ENCODE data around the gene SLC6A11.

Gene SLC6A11

DNA sequence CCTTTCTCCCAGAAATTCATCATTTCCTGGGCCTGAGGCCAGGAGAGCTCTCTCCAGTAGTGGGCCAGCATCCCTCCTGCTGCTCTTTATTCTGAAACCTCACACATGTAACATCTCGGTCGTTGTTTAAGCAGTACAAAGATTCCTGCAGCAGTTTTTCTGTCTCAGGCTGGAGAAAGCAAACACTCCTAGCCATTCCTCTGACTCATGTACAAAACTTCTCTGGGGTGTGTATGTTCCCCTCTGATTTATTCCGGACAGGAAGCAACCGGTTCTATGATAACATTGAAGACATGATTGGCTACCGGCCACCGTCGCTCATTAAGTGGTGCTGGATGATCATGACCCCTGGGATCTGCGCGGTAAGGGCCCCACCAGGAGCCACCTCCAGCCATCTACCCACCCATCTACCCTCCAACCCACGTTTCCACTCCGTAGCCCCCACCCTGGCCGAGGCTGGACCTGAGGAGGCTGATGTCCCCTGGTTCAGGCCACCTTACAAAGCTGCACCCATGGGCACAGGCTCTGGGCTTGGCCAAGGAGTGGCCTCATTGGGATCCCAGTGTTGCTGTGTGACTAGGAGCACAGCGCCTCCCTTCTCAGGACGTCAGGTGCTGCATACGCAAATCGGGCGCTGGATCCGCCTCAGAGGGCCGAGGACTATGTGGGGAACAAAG lies 117.9 kb downstream of the SLC6A11 start:
- DNase-seq, result no peak

DNA sequence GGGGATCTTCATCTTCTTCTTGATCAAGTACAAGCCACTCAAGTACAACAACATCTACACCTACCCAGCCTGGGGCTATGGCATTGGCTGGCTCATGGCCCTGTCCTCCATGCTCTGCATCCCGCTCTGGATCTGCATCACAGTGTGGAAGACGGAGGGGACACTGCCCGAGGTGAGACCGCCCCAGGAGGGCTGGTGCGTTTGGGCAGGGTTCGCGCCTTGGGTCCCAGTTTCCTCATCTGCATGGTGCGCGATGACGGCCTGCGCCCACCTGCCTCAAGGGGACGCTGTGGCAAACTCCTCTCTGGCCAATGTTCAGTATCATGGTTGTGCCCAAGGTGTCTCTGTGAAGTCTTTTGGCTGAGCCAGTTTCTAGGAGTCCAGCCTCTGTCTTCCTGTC lies 119.0 kb downstream of the SLC6A11 start:
- DNase-seq, result no peak

DNA sequence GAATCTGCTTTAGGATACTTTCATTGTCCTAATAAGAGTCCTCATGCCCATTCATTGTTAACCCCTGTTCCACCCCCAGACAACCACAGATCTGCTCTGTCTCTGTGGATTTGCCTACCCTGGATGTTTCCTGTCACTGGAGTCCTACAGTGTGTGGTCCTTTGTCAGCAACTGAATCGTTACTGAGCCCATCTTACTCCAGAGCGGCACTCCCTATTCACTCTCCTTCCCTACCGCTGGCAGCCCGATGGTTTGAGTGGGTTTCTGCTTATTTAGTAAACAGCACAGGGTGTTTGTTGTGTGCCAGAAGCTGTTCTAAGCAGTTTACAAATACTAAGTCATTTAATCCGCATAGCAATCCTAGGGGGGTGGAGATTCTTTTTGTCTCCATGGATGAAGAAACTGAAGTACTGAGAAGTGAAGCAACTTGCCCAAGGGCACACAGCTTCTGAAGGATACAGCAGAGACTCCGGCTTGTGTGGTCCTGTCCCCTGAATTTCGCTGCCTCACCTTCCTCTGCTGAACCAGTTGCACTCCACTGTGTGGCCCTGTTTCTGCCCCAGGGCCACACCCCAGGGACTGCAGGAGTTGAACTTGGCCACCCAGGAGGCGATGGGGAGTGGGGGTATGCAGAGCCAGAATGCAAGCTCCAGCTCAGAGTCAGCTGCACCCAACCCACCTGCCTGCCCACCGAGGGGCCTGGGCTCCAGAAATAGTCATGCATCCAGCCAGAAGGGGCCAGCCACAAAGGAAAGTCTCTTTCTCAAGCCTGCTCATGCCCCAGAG lies 120.0 kb downstream of the SLC6A11 start:
- no peak for DNase-seq

DNA sequence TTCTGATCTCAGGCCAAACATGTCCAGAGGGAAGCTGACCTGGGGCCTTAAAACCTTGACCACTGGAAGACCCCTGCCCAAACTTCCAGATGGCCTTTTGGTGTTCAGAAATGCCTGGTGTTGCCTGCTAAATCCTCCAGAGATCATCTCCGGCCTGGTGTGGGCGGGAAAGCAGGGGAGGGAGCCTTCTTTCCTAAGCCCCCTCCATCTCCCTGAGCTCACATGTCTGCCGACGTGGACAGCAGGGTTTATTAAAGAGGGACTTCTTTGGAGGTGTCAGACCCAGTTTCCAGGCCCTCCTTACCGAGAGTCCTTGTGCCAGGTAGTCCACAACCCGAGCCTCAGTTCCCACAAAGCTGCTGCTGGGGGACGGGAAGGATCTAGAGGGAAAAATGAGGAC lies 120.7 kb downstream of the SLC6A11 start:
- no peak for DNase-seq

DNA sequence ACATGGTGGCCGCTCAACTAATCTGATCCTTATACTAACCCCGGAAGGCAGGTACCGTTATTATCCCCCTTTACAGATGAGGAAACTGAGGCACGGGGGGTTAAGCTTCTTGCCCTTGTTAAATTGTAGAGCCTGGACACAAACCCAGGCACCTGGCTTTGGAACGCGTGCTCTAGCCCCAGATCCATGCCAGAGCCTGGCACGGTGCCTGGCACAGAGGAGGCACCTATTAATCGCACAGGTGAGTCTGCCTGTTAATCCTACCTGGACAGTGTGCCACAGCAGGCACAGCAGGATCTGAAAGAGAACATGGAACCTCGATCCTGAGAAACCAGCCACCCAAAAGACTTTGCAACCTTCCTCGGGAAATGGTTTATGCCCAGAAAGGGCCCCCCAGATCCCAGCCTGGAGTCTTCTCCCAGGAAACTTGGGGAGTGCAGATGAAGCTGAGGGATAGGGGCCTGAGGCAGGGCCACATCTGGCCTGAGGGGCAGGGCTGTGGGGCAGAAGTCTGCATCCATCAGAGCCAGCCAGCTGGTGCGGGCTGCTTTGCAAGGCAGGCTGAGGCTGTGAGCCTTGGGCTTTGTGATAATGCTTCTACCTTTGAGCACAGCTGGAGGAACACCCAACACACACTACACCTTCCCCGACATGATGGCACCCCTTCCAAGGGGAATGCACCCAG lies 121.3 kb downstream of the SLC6A11 start:
- DNase-seq, result no peak

DNA sequence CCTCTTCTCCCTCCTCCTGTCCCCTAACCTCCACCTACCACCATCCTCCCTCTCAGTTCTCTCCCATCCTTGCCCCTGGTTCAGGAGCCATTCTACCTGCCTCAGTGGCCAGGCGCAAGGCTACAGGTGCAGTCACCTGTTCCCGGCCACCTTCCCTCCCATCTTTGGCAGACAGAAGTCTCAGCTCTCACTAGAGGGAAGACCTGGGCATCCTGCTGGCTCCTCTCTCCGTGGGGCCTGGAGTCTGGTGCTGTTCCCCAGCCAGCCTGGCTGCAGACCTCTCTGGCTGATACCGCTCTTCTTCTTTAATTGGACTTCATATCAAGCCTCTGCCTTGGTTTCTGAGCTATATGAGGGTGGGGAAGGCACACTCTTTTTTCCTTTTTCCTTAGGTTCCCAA lies 123.5 kb downstream of the SLC6A11 start:
- DNase-seq, result no peak

DNA sequence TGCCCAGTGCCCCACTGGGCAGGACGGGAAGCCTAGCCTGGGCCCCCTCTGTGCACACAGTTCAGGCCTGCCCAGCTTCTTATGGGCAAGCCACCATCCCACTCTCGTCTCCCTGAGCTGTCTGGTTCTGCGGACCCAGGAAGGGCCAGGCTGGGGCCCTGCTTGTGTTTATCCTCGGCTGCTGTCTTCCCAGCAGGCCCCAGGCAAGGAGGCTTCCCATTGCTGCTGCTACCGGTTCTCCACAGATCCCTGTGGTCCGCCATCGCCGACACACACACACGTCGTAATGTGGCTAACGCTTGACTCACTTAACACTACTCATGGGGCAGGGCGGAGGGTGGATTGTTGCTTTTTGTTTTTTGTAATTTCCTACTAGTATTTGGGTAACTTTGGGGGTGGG lies 124.1 kb downstream of the SLC6A11 start:
- DNase-seq, result no peak

DNA sequence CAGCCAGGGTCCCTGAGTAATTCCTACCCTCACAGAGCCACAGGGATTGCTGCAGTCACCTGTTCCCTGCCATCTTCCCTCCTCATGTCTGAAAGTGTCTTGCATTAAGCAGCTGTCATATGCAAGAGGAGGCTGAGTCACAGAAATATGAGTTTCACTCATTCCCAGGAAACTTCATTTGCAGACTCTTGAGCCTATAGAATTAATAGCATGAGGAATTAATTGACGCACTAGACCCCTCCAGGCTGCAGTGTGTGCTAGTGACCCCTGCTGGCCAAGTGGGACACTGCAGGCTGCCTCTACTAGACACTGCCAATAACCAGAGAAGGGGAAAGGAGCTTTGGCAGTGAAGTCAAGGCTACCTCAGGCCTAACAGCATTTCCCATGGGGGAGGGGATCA lies 125.9 kb downstream of the SLC6A11 start:
- DNase-seq, result peak; percentile 33

DNA sequence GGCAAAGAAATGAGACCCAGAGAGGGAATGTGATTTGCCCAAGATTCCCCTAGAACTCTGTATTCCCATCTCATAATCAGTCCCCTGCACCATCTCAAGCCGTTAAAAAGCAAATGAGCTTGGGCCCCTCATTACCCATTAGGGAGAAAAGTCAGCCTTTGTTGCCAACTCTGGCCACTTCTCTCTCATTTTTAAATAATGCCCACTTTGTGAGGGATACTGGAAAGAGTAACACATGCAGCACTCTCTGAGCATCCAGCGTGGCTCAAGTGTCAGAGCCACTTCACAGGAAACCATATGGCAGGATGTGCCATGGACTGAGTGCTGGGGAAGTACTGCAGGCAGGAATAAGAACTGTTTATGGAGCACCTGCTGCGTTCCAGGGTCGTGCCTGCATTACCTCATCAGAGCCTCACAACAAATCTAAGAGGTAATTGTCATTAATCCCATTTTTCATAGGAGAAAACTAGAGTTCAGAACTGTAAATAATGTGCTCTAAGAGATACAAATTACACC lies 126.7 kb downstream of the SLC6A11 start:
- DNase-seq, result no peak

DNA sequence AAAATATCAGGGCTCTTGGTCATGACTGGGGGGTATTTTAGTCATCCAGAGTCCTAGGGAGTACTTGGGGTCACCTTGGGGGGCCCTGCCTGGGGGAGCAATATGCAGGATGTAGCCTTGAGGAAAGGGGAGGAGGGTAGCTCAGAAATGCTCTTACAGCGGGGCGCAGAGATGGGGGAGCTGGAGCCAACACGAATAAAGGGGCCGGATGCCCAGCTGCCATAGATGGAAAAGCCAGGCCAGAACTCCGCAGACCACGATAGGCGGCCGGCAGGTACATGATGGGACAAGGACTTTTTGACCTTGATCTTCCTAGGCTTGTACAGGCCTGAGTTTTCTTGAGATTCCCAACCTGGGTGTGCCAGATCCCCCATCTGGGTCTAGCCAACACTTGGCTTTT lies 128.8 kb downstream of the SLC6A11 start:
- no peak for DNase-seq

DNA sequence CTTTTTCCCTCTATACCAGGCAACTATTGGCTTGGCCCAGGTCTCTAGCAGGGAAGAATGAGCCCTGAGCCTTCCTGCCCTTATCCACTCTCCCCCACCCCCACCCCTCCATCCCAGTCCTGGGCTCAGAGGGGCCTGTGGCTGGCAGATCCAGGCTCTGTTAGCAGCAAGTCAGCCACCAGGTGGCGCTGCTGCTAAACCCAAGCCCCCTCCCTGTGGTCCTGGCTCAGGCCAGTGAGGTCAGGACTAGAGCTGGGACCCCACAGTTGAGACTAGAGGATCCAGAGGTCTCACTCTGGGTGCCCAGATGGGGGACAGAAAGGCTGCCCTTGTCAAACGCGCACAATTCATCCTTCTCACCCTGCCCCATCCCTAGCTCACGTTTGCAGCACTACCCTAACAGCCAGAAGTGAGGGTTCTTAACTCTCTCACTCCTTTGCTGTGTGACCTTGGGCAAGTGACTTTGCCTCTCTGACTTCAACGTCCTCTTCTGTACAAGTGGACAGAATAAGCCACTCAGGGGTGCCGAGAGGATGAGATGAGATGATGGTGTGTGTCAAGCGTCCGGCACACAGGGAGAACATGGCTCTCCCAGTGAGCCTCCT lies 129.8 kb downstream of the SLC6A11 start:
- peak; percentile 81 for DNase-seq

DNA sequence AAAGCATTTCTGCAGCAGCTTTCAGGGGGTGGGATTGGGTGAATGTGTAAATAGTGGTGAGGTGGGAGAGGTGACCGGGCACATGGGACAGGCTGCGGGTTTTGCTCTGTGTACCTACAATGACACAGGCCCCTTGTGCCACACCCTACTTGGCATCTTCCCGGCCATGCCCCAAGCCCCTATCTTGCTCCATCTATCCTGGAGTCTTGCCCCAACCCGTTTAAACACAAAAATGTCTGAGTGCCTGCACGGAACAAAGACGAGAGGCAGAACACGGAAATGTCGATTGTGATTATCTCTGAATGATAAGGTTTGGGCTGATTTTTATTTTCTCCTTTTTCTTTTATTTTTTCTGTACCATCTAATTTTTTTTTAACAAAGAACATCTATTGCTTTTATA lies 130.5 kb downstream of the SLC6A11 start:
- DNase-seq, result no peak

DNA sequence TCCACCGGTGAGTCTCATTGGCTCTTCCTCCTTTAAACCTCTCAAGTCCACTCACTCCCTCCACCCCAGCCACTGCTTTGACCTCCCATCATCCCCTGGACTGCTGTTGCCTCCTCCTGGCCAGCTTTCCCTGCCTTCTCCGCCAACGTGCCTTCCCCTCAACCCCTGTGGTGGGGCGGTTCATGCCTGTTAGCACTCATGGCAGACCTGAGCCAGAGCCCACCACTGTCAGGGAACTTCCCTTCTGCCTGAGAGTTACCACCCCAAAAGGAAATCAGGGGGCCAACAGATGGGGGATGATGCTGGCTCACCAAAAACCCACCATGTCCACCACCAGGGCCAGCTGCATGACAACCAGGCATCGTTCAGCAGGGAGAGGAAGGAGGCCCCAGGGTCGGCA lies 132.3 kb downstream of the SLC6A11 start:
- DNase-seq, result no peak

DNA sequence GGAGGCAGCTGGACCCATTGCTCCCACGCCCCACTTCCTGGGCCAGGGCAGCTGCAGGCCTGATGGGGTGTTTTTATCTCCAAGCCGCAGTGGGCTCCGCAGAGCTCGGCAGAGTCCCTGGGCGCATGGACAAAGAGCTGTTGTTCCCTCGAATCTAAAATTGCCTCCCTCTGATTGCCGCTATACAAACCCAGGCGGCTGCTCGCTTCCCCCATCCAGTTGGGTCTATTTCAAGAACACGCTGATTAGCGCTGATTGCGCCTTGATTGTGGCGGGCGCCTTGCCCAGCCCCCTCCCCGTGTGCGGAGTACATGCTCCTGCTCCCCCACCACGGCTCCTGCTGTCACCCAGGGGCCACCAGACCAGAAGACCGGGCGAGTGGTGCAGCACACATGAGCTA lies 133.2 kb downstream of the SLC6A11 start:
- DNase-seq, result no peak

DNA sequence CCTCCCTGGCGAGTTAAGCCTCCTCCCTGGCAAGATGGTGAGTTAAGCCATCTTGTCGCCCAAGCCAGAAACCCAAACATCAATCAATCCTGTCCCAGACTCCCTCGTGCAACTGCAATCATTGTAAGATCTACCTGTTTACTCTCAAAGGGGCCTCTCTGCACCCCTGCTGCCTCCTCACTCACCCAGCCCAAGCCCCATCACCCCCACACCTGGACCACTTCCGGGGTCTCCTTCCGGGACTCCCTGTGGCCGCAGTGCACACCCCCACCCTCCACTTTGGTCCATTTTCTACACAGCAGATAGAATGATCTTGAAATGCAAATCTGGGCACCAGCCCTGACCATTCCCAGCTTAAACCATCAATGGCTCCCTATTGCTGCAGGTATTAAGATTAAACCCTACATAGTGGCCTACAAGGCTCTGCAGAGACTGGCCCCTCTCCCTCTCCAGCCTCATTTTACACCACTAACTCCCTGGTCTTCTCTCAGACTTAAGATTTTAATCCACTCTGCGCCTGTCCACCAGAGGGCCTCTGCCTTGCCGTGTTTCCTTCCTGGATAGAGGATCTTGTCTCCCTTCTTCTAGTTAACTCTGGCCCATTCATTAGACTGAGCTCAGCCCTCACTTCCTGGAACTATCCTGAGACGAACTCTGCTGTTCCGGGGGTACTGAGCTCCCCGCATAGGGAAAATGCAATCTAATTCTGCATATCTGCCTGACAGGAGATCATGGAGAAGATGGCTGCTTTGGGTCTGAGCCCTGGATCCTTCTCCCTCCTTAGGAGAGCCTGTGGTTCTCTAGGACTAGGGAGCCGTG lies 134.7 kb downstream of the SLC6A11 start:
- DNase-seq, result peak; percentile 58

DNA sequence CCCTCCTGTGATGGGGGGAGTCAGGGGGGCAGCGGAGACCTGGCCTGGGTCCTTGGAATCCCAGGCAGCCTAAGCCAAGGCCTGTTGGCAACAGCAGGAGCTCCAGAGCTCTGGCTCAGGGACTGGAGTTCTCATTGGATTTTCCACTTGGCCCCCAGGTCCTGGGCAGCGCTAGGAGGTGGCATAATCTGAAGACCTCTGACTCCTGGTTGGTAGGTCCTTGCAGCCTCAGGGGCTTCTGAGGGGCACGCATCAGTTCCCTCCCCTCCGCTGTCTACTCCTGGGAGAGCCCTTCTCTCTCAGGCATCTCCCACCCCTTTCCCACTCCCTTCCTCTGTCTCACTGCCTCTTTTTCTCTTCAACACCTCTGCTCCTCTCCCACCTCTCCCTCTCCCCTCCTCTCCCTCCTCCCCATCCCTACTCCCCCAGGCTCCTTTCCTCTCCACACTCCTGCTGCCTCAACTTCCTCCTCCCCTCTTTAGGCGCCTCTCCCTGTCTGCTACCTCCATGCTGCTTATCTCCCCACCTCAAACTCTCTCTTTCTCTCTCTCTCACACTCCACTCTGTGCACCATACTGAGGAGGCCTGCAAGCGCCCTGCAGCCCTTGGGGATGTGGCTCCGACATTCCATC lies 135.4 kb downstream of the SLC6A11 start:
- no peak for DNase-seq

DNA sequence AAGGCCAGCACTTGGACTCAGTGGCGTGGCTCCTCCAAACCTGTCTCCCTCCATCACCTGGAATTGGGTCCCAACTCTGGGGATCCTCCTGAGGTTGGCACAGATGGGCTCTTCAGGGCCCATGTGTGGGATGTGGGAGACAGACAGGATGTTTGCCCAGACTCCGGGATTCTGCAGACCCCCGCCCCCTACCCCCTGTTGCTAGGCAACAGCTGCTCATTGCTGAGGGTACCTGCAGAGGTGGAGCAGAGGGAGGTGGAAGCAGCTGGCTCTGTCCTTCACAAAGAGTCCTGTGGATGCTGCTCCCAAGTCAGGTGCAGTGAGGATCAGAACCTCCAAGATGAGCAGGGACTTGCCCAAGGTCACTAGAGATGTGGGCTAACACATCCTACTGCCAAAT lies 136.5 kb downstream of the SLC6A11 start:
- no peak for DNase-seq

DNA sequence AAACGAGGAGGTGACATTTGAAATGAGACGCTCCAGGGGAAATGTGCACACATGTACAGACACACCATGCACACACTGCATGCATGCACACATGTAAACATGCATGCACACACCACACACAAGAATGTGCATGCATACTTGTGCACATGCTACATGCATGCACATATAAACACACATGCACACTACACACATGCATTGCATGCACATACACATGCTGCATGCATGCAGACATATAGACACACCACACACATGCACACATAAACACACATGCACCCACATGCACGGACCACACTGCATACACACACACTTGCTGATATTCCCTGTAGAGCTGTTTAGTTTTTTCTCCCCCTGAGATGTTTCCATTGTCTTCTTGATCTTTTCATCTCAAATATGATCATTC lies 138.7 kb downstream of the SLC6A11 start:
- no peak for DNase-seq

DNA sequence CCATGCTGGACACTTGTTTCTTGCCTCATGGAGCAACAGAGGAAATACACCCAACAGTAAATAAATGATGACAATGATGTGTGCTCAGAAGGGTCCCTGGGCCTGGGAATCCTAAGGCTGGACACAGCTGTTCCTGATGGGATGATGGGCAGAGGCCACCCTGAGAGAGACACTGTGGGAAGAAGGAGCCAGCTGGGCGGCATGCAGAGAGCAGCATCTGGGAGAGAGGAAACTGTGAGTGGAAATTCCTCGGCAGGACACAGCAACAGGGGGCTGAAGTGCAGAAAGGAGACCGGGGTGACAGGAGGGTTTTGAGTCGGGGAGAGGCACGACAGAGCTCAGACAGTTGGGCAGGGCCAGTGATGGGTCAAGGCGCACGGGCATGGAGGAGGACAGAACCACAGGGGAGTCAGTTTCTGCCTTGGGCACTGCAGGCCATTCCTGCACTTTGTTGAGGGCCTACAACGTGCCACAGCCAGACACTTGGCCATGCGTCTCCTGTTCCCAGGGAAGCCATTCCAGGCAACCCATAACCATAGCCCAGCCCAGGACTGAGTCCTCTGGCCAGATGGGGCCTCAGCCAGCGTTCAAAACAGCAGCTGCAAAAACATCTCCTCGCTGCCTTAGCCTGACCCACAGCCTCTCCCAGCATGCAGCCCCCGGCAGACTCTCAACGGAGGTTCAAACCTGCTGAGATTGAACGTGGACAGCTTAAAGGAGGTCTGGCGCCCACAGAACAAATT lies 139.9 kb downstream of the SLC6A11 start:
- DNase-seq, result no peak

DNA sequence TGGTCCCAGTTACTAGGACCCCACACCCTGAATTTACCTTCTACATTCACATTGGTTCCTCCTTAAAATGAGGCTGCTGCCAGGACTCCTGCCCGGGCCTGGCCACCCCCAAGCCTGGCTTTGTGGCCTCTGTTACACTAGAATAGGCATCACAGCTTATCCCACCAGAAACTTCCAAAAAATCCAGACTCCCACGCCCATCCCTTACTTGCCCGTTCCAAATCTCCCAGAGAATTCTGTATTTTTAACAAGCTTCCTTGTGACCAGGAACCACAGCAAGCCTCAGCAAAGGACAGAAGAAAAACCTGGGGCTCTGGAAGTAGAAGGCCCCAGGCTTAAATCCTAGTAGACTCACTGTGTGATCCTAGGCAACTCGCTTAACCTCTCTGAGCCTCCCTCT lies 140.5 kb downstream of the SLC6A11 start:
- DNase-seq, result no peak

DNA sequence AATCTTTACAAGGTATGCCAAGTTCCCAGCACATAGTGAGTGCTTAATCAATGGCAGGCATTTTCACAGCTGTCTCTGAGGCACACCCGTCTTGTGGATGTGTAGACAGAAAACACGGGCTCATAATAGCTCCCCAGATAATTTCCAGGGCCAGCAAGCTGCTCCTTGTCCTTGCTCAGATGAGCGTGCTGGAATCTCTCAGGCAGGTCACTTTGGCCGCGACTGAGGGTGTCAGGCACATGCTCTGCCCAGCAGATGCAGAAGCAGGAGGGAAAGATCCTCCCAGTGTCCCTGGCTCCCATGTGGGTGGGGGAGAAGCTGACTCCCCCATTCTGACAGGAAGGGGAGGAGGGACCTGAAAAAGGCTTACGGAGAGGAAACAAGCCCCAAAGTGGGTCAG lies 141.0 kb downstream of the SLC6A11 start:
- DNase-seq, result no peak
